Stimulated activated CD8-positive, alpha-beta memory T cell treated with anti-CD3 and anti-CD28 coated beads, Interleukin-7, amount 100 ng/mL, for 24 hours (primary cell): ENCODE measurements around the gene GRID1.
"Not testable (repeated sequence)": the region's sequence is repeated elsewhere in the genome, so short reads cannot be mapped to it uniquely, and the experiment has no call there.

ENCODE experiments used
- DNase-seq: peaks from one replicate; pipeline ENCODE4 v3.0.0-alpha.2; 2020; ENCODE audit warnings: low read depth

The GRID1 gene

DNA sequence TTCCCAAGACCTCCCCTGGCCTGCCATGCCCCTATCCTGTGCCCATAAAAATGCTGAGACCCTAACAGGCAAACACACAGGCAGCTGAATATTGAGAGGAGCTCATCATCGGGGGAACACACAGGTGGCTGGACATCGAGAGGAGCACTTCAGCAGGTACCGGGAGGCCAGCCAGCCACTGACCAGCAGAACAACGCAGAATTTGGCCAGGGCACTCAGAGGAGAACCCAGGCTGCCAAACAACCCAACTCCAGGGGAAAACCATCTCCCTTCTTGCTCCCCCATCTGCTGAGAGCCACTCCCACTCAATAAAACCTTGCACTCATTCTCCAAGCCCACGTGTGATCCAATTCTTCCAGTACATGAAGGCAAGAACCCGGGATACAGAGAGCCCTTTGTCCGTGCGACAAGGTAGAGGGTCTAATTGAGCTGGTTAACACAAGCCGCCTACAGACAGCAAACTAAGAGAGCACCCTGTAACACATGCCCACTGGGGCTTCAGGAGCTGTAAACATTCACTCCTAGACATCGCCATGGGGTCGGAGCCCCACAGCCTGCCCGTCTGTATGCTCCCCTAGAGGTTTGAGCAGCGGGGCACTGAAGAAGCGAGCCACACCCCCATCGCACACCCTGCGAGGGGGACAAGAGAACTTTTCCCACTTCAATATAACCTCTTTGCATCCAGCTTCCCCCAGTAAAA is 258.8 kb downstream of the GRID1 start:
- not testable (repeated sequence) for DNase-seq

DNA sequence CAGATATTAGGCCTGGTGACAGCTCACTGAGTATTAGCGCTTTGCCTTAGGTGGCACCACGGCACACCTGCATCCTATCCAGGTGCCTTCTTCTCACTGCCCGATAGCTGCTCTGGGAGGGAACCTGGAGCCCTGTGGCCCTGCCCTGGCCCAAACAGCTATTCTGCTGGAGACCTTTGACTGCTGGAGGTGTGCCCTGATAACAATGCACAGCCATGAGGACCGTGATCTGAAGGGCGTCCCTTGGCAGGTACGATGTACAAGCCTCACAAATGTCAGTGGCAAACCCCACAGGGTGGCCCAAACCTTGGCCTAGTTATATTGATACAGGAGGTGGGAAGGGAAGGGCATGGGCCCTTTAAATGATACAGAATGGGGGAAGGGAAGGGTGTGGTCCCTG is 259.5 kb downstream of the GRID1 start:
- DNase-seq, result no peak

DNA sequence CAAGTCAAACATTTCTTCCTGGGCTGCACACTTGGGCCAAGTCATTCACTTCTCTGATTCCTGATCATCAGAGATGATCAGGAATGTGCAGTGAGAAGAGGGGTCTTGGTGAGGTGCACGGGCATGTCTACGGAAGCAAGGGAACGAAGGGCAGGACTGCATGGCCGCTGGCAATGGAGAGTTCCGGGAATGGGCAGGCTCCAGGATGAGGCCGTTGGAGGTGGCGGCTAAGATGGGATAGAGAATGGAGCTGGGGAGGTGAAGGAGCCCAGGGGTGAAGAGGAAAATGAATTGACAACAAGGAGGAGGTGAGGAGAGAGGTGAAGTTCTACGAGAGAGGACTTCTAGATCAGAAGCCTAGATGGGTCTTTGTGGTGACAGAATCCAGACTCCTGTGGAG is 260.0 kb downstream of the GRID1 start:
- no peak for DNase-seq

DNA sequence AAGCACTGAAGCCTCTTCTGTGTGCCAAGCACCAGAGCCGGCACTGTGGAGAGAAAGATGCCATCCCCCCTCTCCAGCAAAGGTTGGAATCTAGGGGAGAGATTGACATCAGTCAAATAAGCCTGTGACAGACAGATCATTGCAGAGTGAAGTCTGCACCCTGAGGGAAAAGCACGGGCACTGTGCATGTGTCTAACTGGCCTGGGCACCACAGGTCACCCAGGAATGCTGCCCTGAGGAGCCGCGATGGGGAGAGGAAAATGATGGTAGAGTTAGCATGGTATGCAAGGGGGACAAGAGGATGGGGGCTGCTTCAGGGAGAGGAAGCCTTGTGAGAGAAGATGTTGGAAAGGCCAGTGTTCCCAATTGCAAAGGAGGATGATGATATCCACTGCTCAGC is 261.0 kb downstream of the GRID1 start:
- DNase-seq, result no peak

DNA sequence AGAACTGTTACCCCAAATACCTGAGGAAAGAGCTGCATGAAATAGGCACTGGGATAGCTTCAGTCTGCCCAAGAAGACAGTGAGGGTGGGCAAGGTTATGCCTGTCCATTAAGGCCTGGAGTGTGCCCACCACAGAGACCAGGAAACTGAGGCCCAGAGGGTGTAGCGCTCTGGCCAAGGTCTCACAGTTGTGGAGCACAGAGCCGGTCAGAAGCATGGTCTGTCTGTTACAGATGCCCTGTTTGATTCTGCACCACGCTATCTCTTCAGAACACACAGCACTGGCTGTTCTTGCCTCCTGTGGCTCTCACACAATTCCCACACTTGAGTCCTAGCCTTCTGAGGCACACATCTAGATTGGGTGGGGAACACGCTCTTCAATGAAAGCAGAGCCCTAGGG is 261.4 kb downstream of the GRID1 start:
- DNase-seq, result no peak

DNA sequence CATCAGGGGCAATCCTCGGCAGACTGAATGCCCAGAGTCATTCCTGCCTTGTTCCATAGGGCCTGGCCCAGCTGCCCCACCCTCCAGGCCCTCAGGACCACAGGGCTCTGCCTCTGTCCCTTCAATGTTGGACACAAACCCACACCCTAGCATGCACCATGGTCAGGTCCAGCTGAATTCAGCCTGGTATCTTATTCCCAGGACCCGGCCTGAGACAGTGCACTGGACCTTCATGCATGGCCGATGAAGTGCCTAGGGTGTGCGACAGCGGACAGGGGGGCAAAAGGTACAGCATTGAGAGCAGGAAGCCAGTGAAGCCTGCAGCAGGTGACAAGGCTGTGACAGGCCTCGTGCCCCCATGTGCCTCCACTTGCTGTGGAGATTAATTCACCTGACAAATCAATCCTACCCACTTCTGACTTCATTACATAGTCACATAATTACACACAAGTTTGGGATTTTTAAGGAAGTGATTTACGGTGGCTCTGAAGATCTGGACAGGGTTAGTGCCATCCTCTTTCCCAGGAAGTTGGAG is 261.9 kb downstream of the GRID1 start:
- no peak for DNase-seq

DNA sequence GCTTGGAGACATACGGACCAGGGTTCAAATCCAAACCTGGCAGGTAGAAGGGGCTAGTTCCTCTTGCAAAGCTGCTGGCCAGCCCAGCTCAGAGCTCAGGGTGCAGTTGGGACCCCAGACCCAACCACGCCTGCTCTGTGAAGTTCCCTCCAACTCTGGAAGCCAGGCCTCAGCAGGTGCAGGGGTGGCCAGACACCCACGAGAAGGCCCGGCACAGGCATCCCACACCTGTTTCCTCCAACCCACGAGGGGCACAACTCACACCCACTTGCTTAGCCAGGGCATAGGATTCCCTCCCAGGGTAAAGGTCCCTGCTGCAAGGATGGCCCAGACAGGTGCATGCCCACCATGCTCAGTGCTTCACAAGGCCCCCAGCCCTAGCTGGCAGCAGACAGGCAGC is 262.4 kb downstream of the GRID1 start:
- no peak for DNase-seq

DNA sequence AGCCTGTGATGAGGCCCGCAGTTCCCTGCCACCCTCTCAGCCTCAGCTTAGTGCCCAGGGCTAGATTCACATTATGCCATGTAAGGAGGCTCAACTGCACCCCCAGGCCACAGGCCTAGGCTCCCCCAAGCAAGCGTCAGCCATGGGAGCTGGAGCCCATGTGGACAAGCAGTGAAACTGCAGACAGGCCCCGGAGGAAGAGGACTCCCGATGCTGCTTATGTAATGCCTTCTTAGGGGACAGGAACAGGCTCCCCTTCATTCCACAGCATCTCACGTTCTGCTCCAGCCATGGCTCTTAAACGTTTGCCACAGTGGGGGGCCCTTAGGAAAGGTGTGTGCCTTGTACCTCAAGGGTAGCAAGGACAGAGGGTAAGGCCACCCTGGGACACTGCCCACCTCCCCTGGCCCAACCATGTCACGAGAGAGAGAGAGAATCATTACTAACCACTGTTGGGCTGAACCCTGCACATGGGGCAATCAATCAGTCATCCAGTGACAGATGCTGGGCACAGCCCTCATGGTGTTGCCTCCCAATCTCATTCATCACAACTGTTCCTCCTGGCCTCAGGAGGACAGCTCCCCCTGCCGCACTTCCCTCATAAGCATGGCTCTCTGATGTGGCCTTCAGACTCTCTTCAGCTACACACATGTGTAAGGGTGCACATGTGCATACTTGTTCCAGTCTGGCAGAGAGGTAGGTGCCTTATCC is 263.0 kb downstream of the GRID1 start:
- no peak for DNase-seq

DNA sequence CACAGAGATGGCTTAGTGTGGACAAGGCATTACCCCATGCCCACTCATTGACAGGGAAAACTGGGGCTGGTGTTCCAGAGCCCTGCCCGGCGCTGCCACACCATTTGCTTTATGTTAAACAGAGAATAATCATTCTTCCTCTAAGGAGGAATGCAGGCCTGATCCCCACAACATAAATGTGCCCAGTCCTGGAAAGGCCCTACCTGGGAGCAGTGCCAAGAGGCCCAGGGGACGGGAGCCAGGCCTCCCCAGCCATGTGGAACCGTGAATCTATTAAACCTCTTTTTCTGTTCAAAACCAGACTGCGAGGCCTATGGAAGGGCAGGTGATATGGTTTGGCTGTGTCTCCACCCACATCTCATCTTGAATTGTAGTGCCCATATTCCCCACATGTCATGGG is 264.1 kb downstream of the GRID1 start:
- DNase-seq, result no peak

DNA sequence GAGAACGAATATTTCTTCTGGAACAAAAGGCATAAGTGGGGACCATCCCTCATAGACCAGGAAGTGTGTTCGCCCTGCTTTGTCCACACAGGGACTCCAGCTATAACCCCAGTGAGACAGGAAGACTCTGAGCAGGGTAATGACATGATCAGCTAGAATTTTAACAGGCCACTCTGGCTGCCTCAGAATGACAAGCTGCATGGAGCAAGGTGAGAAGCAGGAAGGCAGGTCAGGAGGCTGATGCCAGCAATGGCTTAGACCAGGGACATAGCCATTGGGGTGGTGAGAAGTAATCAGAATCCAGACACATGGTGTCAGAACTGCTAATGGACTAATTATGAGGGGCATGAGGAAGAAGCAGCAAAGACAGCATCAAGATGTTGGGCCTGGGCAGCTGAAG is 264.6 kb downstream of the GRID1 start:
- no peak for DNase-seq

DNA sequence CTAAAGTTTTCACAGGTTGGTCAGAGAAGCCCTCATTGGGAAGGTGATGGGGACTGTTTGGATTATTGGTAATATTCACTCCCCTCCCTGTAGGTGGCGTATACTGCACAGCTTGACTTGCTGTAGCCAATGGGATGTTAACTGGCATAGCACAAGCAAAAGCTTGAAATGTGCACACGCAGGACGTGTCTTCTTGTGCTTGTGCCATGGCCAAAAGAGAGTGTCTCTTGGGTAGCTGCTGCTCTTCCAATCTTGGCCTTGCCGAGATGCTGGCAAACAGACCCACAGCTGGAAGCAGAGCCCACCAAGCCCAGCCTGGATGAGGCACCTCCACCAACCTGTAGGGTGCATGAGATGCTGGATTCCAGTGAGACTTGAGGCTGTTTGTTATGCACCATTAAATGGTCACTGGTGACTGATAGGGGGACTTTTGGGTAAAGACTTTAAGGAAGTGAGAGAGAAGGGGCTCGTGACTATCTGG is 266.0 kb downstream of the GRID1 start:
- DNase-seq, result no peak

DNA sequence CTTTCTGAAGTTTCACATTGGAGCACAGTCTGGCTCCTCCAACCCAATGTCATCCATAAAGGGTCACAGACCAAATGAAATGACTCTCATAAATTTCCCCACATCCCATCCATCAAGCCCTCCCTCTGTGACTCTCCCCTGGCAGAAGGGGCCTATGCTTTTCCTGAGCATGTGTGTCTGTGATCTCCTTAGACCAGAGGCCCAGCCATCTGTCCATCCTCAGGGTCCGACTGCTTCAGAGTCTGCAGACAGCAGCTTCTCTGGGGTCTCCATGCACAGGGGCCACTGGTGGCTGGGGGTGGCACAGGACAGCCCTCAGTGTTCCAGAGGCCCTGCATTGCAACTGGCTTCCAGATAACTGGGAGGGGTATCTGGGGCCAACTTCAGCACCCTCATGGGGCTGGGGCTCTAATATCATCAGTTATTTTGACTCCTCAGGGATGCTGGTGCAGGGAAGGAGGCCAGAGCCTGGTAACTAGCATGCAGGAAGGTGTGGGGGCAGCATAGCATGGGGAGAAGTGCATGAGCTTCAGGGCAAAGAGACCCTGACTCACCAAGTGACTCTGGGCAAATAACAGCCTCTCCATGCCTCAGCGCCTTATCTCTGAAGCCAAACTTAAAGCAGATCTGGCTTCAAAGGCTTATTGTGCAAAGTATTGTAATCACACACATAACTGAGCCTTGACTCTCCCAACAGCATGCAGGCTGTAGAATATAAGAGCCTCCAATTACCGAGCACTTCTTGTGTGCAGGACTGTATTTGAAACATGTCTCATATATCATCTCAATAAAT is 266.9 kb downstream of the GRID1 start:
- DNase-seq, result no peak

DNA sequence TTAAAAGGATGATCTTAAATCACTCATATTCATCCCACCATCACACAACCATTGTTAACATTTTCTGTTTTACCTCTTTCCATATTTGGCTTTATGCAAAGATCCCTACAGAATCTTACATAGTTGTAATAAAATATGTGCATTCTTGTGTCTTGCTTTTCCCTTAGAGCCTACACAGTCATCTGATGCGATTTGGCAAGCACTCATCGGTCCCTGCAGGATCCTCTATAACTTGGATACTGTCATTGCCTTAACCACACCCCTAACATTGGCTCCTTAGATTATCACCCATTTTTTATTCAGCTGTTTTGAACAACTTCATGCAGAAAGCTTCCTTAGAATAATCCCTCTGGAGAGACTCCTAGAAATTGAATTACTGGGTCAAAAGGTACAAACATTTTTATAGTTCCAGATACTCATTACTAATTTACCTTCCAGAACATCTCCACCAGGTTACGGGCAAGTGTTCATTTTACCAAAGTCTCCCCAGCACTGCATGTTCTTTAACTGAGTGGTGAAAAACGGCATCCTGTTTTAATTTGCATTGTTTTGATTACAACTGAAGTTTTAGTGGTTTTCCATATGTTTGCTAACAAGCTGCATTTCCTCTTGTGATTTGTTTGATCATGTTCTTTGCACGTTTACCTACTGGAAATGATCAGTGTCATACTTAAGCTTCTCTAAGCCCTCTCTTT is 268.3 kb downstream of the GRID1 start:
- no peak for DNase-seq

DNA sequence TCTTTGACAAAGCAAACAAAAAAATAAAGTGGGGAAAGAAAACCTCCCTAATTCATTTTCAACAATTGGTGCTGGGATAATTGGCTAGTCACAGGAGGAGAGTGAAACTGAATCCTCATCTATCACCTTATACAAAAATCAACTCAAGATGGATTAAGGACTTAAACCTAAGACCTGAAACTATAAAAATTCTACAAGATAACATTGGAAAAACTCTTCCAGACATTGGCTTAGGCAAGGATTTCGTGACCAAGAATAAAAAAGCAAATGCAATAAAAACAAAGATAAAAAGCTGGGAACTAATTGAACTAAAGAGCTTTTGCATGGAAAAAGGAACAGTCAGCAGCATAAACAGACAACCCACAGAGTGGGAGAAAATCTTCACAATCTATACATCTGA is 271.5 kb downstream of the GRID1 start:
- not testable (repeated sequence) for DNase-seq

DNA sequence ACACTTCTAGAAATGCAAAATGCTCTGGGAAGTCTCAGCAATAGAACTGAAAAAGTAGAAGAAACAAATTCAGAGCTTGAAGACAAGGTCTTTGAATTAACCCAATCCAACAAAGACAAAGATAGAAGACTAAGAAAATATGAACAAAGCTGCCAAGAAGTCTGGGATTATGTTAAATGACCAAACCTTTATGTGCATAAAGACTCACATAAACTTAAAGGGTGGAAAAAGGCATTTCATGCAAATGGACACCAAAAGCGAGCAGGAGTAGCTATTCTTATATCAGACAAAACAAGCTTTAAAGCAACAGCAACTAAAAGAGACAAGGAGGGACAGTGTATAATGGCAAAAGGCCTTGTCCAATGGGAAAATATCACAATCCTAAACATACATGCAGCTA is 274.3 kb downstream of the GRID1 start:
- not testable (repeated sequence) for DNase-seq

DNA sequence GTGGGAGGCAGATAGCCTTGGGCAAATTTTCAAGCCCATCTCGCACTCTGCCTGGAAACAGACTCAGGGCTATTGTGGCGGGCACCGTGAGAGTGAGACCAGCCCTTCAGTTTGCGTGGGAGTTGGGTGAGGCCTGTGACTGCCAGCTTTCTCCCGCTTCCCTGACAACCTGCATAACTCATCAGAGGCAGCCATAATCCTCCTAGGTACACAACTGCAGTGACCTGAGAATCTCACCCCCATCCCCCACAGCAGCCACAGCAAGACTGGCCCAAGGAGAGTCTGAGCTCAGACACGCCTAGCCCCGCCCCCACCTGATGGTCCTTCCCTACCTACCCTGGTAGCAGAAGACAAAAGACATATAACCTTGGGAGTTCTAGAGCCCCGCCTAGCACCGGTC is 275.4 kb downstream of the GRID1 start:
- no peak for DNase-seq

DNA sequence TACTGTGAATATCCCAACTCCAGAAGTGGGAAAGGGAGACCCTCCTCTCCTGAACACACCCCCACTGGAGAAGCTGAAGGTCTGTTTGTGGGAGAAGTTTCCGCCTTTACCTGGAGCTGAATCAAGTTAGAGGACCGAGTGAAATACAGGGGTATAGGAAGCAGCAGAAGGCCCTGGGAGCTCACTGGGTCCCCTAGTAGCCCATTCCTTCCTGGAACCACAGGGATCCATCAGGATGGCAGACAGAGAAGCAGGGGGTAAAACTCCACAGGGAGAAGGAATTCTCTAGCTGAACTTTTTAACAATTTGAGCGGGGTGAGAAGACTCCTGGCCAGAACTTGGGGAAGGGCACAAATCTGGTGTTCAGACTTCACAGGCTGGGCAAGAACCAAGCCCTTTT is 275.8 kb downstream of the GRID1 start:
- DNase-seq, result no peak

DNA sequence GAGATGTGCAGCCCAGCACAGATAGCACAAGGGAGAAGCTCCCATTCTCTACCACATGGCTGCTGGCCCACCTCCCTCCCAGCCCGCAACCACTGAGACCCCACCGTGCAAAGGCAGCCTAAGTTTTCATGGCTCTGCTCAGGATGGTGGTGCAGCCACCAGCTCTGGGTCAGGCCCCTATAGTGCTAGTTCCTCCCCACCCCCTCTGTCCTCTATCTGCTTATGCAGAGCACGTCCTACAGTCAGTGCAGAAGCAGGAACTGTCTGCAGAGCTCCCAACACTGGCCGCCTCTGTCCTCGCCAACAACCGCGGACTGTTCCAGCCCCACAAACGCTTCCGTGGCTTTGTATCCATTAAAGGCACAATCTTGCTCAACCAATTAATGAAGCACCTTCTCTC is 278.9 kb downstream of the GRID1 start:
- DNase-seq, result no peak

DNA sequence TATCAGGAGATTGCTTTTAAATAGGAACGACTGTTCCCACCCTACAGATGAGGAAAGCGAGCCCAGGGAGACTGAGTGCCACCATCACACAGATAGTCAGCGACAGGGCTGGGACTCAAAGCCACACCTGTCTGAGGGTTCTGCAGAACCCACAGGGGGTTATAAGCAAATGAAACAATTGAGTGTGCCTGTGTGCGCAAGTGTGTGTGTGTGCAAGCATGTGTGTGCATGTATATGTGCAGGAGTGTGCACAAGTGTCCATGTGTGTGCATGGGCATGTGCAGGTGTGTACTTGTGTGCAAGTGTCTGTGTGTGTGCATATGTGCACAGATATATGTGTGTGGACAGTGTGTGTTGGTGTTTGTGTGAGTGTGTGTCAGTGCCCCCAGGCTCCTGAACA is 280.2 kb downstream of the GRID1 start:
- no peak for DNase-seq

DNA sequence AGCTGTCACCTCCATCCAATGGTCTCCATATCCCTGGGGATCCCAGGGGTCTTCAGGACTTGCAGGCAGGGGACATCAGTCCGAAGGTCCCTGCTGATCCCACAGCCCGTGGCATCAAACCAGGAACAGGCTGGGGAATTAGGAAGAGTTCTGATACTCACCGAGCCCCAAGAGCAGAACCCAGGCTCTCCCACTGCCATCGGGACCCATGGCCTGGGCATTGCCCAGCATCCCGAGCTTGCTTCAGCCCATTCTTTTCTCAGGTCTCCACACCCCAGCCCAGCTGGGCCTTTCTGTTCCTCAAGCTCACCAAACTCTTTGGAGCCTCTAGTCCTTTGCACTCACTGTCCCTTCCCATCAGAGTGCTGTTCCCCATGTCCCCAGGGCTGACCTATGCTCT is 280.9 kb downstream of the GRID1 start:
- no peak for DNase-seq

DNA sequence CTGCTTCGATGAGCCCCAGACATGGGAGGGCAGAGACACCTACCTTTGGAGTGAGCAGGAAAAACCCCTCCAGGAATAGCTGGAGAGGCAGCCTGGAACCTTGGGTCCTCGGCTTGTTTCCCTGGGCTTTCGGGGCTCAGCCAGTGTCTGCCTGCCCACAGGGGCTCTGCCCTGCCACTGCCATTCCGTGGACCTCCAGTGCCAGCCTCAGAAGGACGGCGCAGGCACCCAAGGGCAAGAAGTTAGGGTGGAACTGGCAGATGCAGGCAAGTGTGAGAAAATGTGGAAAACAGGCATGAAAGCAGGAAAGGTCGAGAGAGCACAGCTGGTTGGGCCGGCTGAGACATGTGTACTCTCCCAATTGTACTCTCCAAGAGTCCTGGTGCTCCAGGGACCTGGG is 281.5 kb downstream of the GRID1 start:
- no peak for DNase-seq

DNA sequence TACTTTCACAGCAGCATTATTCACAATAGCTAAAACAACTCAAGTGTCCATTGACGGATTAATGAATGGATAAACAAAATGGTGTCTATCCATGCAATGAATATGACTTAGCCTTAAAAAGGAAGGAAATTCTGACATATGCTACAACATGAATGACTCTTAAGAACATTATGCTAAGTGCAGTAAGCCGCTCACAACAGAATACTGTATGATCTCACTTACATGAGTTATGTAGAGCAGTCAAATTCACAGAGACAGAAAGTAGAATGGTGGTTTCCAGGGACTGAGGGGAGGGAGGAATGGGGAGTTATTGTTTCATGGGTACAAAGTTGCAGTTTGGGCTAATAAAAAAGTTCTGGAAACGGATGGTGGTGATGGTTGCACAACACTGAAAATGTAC is 282.0 kb downstream of the GRID1 start:
- DNase-seq, result no peak
